Hematopoietic multipotent progenitor cell treated with erythropoietin and hydrocortisone succinate and interleukin-3 and kit ligand, for 15 days (in vitro differentiated cells): Measurements from ENCODE around the gene ITSN2.
"Not testable (repeated sequence)": the region's sequence is repeated elsewhere in the genome, so short reads cannot be mapped to it uniquely, and the experiment has no call there.

Source experiments
- DNase-seq: peaks from one replicate; pipeline ENCODE4 v3.0.0-alpha.2; 2015; ENCODE audit warnings: low spot score

The ITSN2 gene

DNA sequence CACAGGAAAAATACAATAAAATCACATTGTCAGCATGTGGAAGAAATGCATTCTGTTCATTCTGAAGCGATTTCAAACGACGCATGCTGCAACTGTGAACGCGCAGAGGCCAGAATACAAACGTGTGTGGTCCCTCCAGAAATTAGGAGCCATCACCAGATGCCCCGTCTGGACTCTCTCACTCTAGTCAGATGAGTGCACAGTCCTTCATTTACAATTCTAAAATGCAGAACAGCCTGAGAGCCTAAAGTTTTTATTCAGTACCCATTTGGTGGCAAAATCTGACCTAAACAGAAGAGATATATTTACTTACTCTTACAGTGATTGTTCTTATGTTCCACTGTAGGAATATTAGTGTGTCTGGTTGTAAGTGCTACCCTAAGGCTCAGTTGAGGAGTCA lies 148.9 kb downstream of the ITSN2 start:
- no peak for DNase-seq

DNA sequence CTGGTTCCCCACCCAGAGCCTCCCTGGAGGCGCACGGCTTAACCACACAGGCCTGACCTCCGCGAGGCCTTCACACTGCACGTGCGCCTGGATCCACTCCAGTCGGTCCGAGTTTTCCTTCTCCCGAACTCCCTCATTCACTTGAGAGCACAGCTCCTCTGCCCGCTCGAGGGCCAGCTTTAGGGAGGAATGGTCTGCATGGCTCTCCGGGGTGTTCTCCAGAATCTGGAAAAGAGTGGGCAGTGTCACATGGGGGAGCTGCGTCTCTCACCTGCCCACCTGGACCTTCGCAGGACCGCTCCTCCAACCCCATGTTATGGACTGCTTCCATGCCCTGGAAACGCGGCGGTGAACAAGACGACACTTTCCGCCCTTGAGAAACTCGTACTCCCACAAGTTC lies 149.6 kb downstream of the ITSN2 start:
- no peak for DNase-seq

DNA sequence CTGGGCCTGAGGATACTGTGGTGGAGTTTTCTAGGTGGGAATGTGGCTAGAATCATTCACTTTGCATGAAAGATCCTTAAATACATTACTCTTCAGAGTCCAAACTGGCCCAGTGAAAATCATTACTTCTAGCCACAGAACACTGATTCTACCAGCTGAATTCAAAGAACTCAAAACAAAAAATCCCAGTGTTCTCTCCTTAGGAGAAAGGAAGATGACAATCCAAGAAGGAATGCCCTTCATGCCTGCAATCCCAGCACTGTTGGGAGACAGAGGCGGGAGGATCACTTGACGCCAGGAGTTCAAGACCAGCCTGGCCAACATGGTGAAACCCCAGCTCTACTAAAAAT lies 150.3 kb downstream of the ITSN2 start:
- DNase-seq, result no peak

DNA sequence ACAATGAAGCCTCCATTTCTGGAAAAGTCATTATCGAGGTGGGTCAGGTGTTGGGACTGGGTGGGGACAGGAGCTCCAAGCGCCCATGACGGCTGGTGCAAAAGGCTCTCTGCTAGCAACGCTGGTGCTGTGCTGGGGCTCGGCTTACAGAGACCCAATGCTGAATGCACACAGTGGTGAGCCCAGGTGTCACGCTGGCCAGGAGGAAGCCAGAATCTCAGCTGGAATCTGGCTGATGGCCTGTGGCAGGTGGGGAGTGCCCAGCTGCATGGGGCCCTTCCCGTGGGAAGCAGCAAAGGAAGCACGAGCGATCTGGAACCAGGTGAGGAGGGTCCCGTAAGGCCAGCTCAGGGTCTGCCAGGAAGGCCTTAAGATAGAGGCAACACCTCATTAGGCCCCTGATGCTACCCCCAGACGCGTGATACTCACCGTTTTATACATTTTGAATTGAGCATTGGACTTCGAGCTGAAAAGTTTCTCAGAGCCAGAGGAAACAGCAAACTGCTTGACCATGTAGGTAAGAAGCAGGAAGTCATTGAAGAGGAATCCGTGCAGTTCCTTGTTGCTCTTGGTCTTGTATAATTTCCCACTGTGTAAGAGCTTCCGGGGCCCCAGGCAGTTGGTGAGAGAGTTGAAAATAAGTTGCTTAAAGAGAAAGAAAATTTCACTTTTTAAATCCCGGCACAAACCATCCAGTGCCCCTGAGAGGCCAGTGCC lies 150.8 kb downstream of the ITSN2 start:
- no peak for DNase-seq

DNA sequence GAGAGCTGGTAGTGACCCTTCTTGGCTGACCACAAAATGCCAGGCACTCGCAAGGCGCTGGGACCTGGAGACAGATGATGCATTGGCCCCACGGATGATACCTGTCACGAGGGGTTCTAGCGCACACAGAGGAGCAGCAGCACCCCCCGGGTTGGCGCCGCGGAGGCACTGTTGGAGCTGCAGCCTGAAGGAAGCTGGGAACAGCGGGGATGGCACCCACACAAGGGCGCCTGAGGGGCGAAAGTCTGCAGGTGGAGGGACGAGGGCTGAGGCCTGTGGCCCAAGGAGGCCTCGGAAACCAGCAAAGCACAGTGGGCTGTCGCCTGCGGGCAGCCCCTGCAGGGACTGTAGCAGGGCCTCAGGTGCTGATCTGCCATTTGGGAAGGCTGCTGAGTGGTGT lies 151.8 kb downstream of the ITSN2 start:
- no peak for DNase-seq

DNA sequence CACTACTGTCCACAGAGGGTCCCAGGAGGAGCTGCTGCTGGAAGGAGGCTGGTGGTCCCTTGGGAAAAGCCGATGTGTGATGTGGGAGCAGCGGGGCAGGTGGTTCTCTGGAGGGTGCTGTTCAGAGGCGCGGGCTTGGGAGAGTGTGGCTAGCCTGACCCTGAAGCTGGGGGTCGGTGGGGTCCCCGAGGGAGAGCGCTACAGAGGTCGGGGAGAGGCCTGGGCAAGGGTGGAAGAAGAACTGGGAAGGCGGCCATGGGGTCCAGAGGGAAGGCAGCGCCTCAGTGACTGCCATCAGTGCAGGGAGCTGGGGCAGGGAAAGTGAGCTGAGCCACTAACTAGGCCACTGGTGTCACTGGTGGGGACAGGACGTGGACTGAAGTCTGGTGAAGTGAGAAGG lies 153.0 kb downstream of the ITSN2 start:
- DNase-seq, result no peak

DNA sequence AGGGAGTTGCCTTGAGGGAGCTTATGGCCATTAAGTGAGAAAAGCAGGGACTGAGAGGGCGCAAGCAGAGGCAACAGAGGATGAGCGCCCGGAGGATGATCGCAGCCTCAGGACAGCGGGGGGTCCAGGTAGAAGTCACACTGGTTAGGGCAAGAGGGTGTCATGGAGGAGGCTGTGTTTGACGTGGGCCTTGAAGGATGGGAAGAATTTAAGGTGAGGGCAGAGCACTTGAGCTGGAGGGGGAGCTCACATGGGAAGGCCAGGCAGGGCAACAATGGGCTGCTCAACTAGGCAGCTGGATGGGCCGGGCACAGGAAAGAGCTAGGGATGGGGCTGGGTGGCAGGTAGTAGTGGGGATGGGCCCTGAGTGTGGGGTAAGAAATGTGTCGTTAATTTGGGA lies 153.6 kb downstream of the ITSN2 start:
- no peak for DNase-seq

DNA sequence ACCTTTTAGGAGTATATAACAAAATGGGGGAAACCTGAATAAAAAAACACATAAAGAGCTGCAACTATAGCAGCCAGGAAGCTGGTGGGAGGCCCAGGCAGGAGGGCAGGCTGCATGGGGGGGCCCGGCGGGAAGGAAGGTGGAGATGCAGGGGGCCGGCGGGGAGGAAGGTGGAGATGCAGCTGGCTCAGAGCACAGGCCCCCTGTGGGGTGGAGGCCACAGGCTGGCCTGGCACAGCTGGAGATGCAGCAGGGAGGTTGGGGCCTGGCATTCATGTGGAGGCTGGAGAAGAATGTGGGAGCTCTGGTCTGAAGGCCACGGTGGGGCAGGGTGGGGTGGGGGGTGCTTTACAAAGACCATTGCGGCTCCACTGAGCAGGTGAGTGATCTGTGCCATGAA lies 154.1 kb downstream of the ITSN2 start:
- DNase-seq, result no peak

DNA sequence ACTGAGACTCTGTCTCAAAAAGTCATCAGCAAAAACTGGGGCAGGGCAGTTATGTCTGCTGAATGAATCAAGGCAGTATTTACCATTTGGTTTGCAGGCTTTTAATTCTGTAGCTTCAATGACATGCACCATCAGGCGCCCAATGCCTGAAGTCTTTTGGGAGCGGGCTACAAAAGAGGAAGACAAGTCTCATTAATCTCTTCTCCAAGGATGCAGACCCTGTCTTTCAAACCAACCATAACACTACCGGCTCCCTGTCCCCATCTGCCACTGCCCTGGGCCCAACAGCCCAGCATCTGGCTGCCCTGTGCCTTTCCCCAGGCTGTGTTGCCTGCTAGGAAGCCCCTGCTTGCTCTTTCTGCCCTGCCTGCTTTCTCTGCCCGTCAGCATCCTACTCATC lies 155.2 kb downstream of the ITSN2 start:
- no peak for DNase-seq

DNA sequence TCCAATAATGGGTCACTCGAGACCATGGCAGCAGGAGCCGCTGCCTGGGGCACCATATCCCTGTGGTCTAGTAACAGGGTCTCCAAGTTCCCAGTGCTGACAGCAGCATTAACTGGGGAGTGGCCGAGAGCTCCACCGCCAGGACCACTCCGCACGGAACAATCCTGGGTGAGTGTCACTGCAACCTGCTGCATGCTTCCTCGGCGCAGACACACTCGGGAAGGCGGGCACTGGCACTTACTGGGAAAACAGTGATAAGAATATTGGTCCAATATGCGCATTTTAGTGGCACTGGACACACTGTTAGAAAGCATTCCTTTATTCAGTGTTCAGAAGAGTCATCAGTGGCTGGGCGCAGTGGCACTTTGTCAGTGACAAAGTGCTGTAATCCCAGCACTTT lies 155.8 kb downstream of the ITSN2 start:
- DNase-seq, result no peak

DNA sequence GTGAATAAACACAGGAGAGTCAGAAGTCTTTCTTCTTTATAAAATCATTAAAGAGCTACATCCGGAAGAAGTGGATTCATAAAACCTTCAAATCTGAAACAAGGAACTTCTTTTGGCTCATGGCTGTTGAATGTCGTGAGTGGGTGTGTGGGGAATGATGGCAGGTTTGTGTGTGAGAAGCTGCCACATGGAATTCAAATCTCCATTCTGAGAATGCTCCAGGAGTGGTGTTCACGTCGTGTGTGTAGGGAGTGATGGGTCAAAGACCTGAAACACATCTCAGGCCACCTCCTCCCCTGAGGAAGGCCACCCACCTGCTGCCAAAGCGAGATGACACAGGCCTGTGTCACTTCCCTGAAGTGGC lies 156.6 kb downstream of the ITSN2 start:
- no peak for DNase-seq

DNA sequence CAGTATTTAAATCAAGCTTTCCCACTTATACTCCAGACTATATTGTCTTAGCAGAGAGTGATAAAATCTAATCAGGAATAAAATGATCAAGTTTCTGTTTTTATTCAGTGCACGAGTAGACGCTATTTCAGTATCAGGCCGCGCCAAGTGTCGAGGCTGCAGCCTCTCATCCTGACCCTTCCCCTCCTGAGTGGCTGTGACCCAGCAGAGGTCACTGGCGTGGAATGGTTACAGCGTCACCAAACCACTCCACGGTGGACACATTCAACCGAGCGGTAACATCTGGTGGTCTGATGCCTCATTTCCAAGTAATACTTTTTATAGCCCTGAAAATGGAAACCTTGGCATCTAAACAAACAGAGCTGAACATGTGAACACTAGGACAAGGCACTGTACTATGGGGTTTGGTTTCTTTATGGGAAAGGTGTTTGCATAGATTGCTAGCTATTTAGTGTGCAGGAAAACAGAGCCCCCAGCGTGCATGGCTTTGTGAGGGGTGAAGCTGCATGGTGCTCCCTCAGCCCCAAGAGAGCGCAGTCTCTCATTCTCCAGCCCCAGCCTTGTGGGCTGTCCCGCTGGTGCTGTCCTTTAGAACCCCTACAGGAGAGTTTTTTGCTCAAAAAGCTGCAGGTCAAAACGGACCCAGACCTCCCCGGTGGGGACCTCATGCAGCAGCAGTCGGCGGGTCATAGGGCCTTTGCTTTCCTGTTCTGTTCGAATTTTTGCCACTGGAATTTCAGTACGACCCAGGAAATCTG lies 157.1 kb downstream of the ITSN2 start:
- no peak for DNase-seq

DNA sequence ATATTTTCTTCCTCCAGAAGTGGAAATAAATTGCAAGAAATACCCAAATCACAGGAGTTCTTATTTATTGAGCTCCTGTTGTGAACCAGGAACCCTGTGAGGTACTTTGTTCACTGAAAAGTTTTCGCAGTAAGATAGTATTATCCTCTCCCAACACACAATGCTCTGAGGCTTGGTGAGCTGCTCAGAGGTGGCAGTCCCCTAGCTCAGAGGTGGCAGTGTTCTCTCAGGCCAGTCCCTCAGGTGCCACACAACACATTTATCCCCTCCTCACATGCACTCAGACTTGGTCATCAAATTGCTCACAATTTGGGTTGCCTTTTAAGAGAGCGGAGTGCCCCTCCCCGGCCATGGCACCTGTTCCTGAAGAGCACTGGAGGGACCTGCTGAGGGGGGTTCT lies 159.5 kb downstream of the ITSN2 start:
- DNase-seq, result no peak

DNA sequence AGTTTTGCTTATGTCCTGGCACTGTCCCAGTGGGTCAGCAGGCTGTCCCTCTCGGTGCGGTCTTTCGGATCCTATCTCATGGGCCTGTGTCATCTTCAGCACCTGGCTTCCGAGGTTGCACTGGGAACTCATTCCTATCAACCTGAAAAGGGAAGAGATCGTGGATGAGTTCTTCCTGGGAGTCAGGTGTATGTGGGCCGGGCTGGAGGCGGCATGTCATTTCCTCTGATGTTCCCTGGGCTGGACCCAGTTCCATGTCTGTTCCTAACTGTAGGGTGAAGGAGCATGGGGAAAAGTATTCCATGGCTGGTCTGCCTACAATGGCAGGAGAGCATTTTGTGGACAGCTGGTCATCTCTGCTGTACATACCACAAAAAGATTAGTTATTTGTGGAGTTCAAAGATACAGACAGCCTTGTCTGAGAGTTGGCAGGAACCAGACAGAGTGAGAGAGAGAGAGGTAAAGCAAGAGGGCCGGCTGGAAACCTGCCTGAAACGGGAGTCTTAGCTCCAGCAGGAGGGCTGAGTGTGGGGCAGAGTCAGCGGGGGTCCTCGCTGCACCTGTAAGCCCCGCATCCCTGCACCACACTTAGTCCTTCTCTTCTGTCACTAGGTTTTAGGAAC lies 160.3 kb downstream of the ITSN2 start:
- DNase-seq, result no peak

DNA sequence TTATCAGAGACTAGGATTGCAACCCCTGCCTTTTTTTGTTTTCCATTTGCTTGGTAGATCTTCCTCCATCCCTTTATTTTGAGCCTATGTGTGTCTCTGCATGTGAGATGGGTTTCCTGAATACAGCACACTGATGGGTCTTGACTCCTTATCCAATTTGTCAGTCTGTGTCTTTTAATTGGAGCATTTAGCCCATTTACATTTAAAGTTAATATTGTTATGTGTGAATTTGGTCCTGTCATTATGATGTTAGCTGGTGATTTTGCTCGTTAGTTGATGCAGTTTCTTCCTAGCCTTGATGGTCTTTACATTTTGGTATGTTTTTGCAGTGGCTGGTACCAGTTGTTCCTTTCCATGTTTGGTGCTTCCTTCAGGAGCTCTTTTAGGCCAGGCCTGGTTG lies 163.1 kb downstream of the ITSN2 start:
- not testable (repeated sequence) for DNase-seq

DNA sequence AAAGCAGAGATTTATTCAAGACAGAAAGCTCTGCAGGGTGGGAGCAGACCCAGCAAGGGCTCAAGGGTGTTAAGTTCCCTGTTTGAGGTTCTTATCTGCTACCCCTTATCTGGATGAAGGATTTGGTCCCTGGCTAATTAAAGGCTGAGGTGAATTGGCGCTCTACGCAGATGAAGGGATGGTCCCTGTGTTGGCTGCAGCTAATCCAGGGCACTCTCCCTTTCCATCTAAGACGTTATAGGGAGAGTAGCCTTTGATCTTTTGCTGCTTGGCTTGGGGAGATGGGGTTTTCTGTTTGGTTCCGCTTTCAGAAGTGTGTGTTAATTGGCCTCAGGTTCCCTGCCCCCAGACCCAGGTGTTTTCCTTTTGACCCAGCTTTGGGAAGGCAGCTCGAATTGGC lies 168.5 kb downstream of the ITSN2 start:
- DNase-seq, result no peak

DNA sequence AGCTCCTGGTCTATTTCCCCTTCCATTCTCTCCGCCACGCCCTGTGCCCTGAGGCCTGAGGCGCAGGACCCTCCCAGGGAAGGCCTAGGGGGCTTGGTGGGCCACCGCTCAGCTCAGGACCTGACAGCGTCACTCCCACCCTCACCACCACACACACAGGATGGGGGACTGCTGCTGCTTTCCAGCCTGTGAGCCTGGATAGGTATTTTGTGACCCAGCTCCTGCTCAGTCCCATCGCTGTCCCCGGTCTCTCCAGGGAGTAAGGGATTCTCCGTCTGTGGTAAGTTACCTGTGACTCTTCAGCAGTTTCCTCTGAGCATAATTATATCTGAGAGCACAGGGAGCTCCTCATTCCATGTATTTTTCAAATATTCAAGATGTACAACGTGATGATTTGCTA lies 169.2 kb downstream of the ITSN2 start:
- no peak for DNase-seq

DNA sequence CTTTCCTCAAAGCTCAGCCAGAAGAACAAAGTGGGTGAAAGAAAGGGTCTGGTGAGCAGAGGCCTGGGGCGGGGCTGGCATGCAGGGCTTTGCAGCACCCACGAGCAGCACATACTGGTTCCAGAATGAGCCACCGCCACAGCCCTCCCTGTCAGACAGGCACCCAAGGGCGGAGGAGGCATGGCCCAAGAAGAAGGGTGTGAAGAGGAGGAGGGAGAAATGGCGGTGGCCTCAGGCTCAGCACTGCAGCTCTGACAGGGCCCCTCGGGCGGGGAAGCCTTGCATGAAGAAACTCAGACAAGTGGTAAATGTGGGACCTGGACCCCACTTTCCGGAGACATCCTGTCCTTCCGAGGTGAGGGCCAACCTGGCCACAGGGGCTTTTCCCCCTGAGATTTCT lies 169.8 kb downstream of the ITSN2 start:
- no peak for DNase-seq

DNA sequence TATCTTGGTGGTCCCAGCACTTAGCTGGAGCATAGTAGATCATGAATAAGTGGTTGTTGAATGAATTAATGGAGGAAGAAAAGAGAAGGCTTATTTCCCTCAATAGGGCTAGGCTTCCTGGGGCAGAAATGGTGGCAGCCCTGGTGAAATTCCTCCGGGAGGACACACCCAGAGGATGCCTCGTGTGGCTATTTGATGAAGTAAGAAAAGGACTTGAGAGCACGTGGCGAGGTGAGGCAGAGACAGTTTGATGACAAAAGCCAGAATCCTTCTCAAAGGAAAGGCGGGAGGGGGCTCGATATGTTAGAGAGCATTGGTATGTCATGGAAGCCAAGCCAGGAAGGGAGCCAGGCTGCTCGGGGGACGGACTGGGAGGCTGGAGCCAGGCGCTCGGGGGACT lies 170.8 kb downstream of the ITSN2 start:
- DNase-seq, result no peak

DNA sequence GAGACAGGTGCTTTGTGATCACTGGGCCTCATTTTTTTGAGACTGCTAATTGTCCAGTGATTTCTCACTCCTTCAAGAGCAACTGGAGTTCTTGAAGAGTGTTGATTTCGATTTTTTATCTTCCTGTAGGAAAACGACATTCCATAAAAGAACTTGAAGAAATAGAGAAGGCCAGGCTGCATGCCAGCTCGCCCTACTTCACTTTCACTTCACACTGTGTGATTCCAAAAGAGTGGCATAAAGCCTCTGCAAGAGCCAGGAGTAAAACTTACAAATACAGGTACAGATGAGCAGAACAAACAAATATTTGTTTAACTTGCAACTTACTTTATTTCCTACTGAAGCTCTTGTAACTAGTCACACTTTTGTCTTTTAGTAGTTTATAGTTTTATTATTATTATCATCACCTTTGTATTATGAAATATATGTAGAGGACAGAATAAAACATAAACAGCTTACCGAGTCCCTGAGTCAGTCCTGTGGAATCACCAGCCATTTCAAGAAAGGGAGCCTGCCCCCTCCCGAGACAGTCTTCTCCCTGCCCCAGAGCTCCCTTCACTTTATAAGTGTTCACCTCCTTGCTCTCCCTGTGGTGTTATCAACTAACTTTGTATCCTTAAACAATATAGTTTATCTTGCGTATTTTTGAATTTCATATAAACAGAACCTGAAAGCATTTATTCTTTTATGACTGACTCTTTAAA lies 176.8 kb downstream of the ITSN2 start:
- no peak for DNase-seq

DNA sequence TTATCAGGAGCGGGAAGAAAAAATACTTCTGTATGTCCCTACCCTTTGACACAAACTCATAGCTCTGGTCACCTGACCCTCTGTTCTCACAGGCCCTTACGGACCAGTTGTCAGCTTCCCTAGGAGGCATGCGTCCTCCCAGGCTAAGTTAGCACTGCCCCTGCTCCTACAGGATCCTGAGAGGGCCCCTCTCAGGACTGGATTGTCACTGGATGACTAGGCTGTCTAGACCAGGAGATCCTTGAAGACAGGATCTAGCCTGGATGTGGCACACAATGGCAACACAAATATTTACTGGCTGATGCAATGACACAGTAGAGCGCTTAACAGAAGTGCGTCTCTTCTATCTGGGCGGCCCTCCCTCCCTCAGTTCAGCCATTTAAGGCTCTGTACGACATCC lies 177.8 kb downstream of the ITSN2 start:
- no peak for DNase-seq

DNA sequence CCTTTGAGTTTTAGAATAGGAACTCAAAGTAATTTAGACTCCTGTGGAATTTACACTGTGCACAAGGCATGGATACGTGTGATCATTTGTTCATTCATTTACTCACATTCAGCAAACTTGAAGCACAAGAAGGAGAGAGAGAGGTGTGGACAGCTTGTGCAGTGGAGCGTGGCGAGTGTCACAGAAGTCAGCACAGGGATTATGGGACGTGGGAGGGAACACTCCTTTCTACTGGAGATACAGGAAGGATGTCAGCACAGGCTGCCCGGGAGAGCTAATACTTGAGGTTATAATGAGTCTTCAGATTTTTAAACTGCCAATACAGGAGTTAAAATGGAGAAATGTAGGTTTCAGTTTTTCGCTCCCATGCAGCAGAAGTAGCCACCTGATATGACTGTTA lies 178.5 kb downstream of the ITSN2 start:
- DNase-seq, result no peak

DNA sequence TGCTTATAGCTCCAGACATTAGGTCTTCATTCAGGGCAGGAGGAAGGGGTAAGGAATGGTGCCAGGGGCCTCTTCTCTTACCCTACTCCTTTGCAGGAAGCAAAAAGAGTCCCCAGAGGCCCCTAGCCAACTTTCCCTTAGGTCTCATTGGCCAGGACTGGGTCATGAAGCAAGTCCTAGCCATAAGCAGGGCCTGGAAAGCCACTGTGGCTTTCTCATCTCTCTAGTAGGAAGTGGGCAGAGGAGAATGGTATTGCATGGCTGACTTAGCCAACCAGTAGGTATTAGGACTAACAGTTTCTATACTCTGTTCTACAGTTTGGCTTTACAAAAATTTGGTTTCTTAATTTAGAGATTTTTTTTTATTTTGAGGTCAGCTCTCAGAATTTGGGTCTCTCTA lies 180.7 kb downstream of the ITSN2 start:
- DNase-seq, result no peak
